ENCODE measurements around the gene RASSF5. TPM values are rescaled to one million over a fixed set of nuclear protein-coding genes. Genes with fewer than 3 reads are reported as not detected.

The RASSF5 gene
- total RNA-seq, 4 donors from 2014 or later = 14.0 to 16.4 (median 14.5) TPM

- Histone ChIP-seq H3K9me3 (no peaks in the 10 kb centered on the region), H3K4me3 (replicated peaks in 1 of 3) (peak overlapping the region in 2 of 3 donors; percentile 42 to 59), H3K27me3 (no peaks in the 10 kb centered on the region), H3K36me3 (no peaks in the 10 kb centered on the region), H3K4me1 (peaks cover 23 to 53% of the 10 kb centered on the region in 2 donors), H3K27ac (peak overlapping the region in 2 of 3 donors; percentile 3 to 22)
- TF ChIP-seq POLR2A (IDR thresholded peaks at IDR 0.05) (no peak), CTCF (IDR thresholded peaks at IDR 0.05) (no peak)
- DNase-seq = peak; percentile 32 to 37
- intact Hi-C loops (cut with DNase I) = no loop called here
- WGBS, 2 donors = 55 to 68% methylated on average over 14 of the region's 14 CpGs
Measured at GRCh38 chr1:206557636-206558473, 50.5 kb downstream of the RASSF5 start.

- 66 to 83% methylated on average over 4 to 6 of the region's 6 CpGs for WGBS, 2 donors
- TF ChIP-seq POLR2A (IDR thresholded peaks at IDR 0.05) (no peak), CTCF (IDR thresholded peaks at IDR 0.05) (no peak)
- Histone ChIP-seq H3K9me3 (no peaks in the 10 kb centered on the region), H3K27me3 (no peaks in the 10 kb centered on the region), H3K36me3 (no peaks in the 10 kb centered on the region), H3K27ac (peak overlapping the region; percentile 64 to 78 (median 77)), H3K4me3 (replicated peaks in 1 of 3) (no peak overlapping the region), H3K4me1 (peaks cover 23 to 53% of the 10 kb centered on the region in 2 donors)
- DNase-seq = no peak
- intact Hi-C loops (cut with DNase I) = no loop called here
Measured at GRCh38 chr1:206558794-206559671, 51.7 kb downstream of the RASSF5 start.

- Histone ChIP-seq H3K4me3 (replicated peaks in 1 of 3) (no peak overlapping the region), H3K4me1 (peaks cover 23 to 53% of the 10 kb centered on the region in 2 donors), H3K27me3 (no peaks in the 10 kb centered on the region), H3K9me3 (no peaks in the 10 kb centered on the region), H3K36me3 (no peaks in the 10 kb centered on the region), H3K27ac (peak overlapping the region; percentile 64 to 78 (median 77))
- WGBS, 2 donors = 55 to 74% methylated on average over 5 of the region's 5 CpGs
- intact Hi-C loops (cut with DNase I) = no loop called here
- DNase-seq = peak; percentile 48 to 60
- TF ChIP-seq POLR2A (IDR thresholded peaks at IDR 0.05) (no peak), CTCF (IDR thresholded peaks at IDR 0.05) (no peak)
Measured at GRCh38 chr1:206559672-206559995, 52.3 kb downstream of the RASSF5 start.

- peaks cover 23 to 53% of the 10 kb centered on the region in 2 donors for H3K4me1 ChIP-seq
Measured at GRCh38 chr1:206560007-206560716, 52.8 kb downstream of the RASSF5 start.

More at GRCh38 chr1:206560007-206560716, 52.8 kb downstream of the RASSF5 start:
- peak; percentile 75 to 77 for DNase-seq
- Histone ChIP-seq H3K27ac (peak overlapping the region; percentile 64 to 78 (median 77)), H3K27me3 (no peaks in the 10 kb centered on the region), H3K9me3 (no peaks in the 10 kb centered on the region), H3K36me3 (no peaks in the 10 kb centered on the region), H3K4me3 (replicated peaks in 1 of 3) (no peak overlapping the region)
- 52 to 62% methylated on average over 9 to 10 of the region's 10 CpGs for WGBS, 2 donors
- intact Hi-C loops (cut with DNase I) = no loop called here
- TF ChIP-seq CTCF (IDR thresholded peaks at IDR 0.05) (no peak), POLR2A (IDR thresholded peaks at IDR 0.05) (peak in 1 of 2 donors; percentile 11)
